Diencephalon (tissue), 1 donor: Measurements from ENCODE around the gene CD70. TPM values are rescaled to one million over a fixed set of nuclear protein-coding genes. Genes with fewer than 3 reads are reported as not detected.

Experiments
- small RNA-seq: library from RNA; depleted of rRNA; stranded (forward); fragments of <200 nt; gene quantifications from one replicate; pipeline ENCODE3, GENCODE V24; 2014
- total RNA-seq: library from RNA; depleted of rRNA; stranded (reverse); fragments of >200 nt; gene quantifications from one replicate; pipeline ENCODE4 v1.2.3, GENCODE V29; 2014

The CD70 gene
- total RNA-seq, result not detected

GRCh38 chr19:6590827-6591319, at the start of gene CD70:
TSS of gene CD70 (minus strand) at chr19:6591150. CDS start at chr19:6591002, 148 bp downstream.

Small RNA genes lying within 50 kb of the gene (small RNA-seq; reads per million reads assigned to genes)
- not detected for gene RF00019

Other genes with a start within 250 kb of the CD70 start
- gene CLPP, start 229.6 kb downstream of the CD70 start, total RNA-seq, result 33.9 TPM
- 59.5 TPM for gene ALKBH7, start 218.4 kb downstream of the CD70 start, total RNA-seq
- gene PSPN, start 215.2 kb downstream of the CD70 start, total RNA-seq, result 3.2 TPM
- 43.6 TPM for gene GTF2F1, start 198.0 kb downstream of the CD70 start, total RNA-seq
- 113 TPM for gene KHSRP, start 166.3 kb downstream of the CD70 start, total RNA-seq
- gene SLC25A41, start 157.4 kb downstream of the CD70 start, total RNA-seq, result 0.69 TPM
- gene SLC25A23, start 131.4 kb downstream of the CD70 start, total RNA-seq, result 37.6 TPM
- gene CRB3, start 126.9 kb downstream of the CD70 start, total RNA-seq, result 1.6 TPM
- gene DENND1C, start 109.4 kb downstream of the CD70 start, total RNA-seq, result 0.69 TPM
- gene TUBB4A, start 88.8 kb downstream of the CD70 start, total RNA-seq, result 169 TPM
- gene TNFSF9, start 60.1 kb downstream of the CD70 start, total RNA-seq, result 4.2 TPM
- gene TNFSF14, start 79.0 kb upstream of the CD70 start, total RNA-seq, result not detected
- 63.9 TPM for gene C3, start 129.5 kb upstream of the CD70 start, total RNA-seq
- gene GPR108, start 146.4 kb upstream of the CD70 start, total RNA-seq, result 16.8 TPM
- gene TRIP10, start 148.5 kb upstream of the CD70 start, total RNA-seq, result 5.5 TPM
- gene SH2D3A, start 176.3 kb upstream of the CD70 start, total RNA-seq, result 8.5 TPM
- gene VAV1, start 181.6 kb upstream of the CD70 start, total RNA-seq, result 5.1 TPM